HCT116 (cell line): ENCODE results near the gene SMIM20. TPM values are rescaled to one million over a fixed set of nuclear protein-coding genes. Genes with fewer than 3 reads are reported as not detected.

Experiments
- ATAC-seq: fragments of 200-7000 bp; cut with Tn5 transposase; 2 replicates; pipeline ENCODE4 v1.9.1; 2020; ENCODE audit warnings: mild to moderate bottlenecking, moderate library complexity
- BruUV-seq: library from RNA; stranded (reverse); fragments of 400-500 nt; replicated peaks from 2 replicates; lab custom pipeline; 2021; lab: Mats Ljungman, UMichigan
- CTCF ChIA-PET: fragments of 300-600 bp; sonication (Branson Sonifier 250); formaldehyde crosslinking; loops from one replicate; lab custom pipeline; 2021; ENCODE audit warnings: antibody characterized with exemption; lab: Charles Lee
- POLR2A ChIA-PET: fragments of 300-600, 350-600 bp; sonication (Branson Sonifier 250); formaldehyde crosslinking; loops from one replicate; lab custom pipeline; 2021; ENCODE audit warnings: antibody characterized with exemption; lab: Charles Lee
- RAD21 ChIA-PET, 2 experiments: fragments of 300-600 bp; sonication (Branson Sonifier 250); formaldehyde crosslinking; loops; one replicate each; lab custom pipeline; 2023; ENCODE audit warnings: low total read pairs in 2 of 2; ENCODE audit not compliant: uncharacterized antibody in 2 of 2, unreplicated experiment in 2 of 2, low non-redundant PET in 1 of 2; lab: Charles Lee
- DNase-seq: peaks from one replicate; pipeline ENCODE4 v3.0.0-alpha.2; 2010; ENCODE audit warnings: low read depth, low spot score
- H2AFZ ChIP-seq: fragments of 200-600 bp; shearing (Covaris generic), sonication (generic); 2 replicates; pipeline ENCODE4 v1.6.1; 2017; ENCODE audit warnings: low read depth, mixed run types, mixed read lengths, antibody characterized with exemption, low read length; ENCODE audit not compliant: poor library complexity, severe bottlenecking
- H3K27ac ChIP-seq: 2 replicates; pipeline ENCODE4 v1.5.1; 2012; ENCODE audit warnings: low read depth, low read length
- H3K27me3 ChIP-seq: fragments of 200-600 bp; sonication (generic); 2 replicates; pipeline ENCODE4 v1.6.1; 2016; ENCODE audit warnings: mixed run types, low read length, mixed read lengths; ENCODE audit not compliant: insufficient read depth
- H3K36me3 ChIP-seq, 2 experiments: fragments of 200-500 bp in 1 of 2; fragments of 200-600 bp in 1 of 2; sonication (Bioruptor generic) in 1 of 2; sonication (generic) in 1 of 2; 2 replicates each; pipeline versions ENCODE4 v1.5.1 to v1.6.1; 2014 to 2016; ENCODE audit warnings: low read length in 2 of 2, inconsistent platforms in 1 of 2, mixed read lengths in 1 of 2, mixed run types in 1 of 2; ENCODE audit not compliant: insufficient read depth in 2 of 2, control insufficient read depth in 1 of 2
- H3K4me1 ChIP-seq, 2 experiments: fragments of 200-600 bp in 1 of 2; sonication (generic) in 1 of 2; 2 replicates each; pipeline versions ENCODE4 v1.5.1 to v1.6.1; 2012 to 2017; ENCODE audit warnings: low read length in 2 of 2, inconsistent platforms in 1 of 2, mild to moderate bottlenecking in 1 of 2, mixed read lengths in 1 of 2, mixed run types in 1 of 2, moderate library complexity in 1 of 2; ENCODE audit not compliant: insufficient read depth in 2 of 2, control insufficient read depth in 1 of 2
- H3K4me2 ChIP-seq: fragments of 200-600 bp; sonication (generic); 2 replicates; pipeline ENCODE4 v1.6.1; 2017; ENCODE audit warnings: mixed run types, low read length, mixed read lengths
- H3K4me3 ChIP-seq, 2 experiments: fragments of 200-600 bp in 1 of 2; sonication (generic) in 1 of 2; replicated peaks in 1 of 2; 2 replicates each; pipeline ENCODE4 v1.5.1; 2011 to 2016; ENCODE audit warnings: low read length in 2 of 2, control low read depth in 1 of 2, low read depth in 1 of 2, mild to moderate bottlenecking in 1 of 2, mixed read lengths in 1 of 2, mixed run types in 1 of 2
- H3K79me2 ChIP-seq: fragments of 200-600 bp; sonication (generic); 2 replicates; pipeline ENCODE4 v1.6.1; 2017; ENCODE audit warnings: mild to moderate bottlenecking, mixed run types, low read length, moderate library complexity, mixed read lengths; ENCODE audit not compliant: insufficient read depth
- H3K9ac ChIP-seq: fragments of 200-600 bp; sonication (generic); 2 replicates; pipeline ENCODE4 v1.6.1; 2016; ENCODE audit warnings: low read length, mixed read lengths
- H3K9me2 ChIP-seq: fragments of 200-600 bp; sonication (generic), shearing (Covaris generic); 2 replicates; pipeline ENCODE4 v1.6.1; 2017; ENCODE audit warnings: mixed run types, mild to moderate bottlenecking, moderate library complexity; ENCODE audit not compliant: insufficient read depth
- H3K9me3 ChIP-seq, 2 experiments: fragments of 200-500 bp in 1 of 2; fragments of 200-600 bp in 1 of 2; sonication (Bioruptor generic) in 1 of 2; sonication (generic) in 1 of 2; 2 replicates each; pipeline ENCODE4 v1.6.1; 2014 to 2017; ENCODE audit warnings: low read length in 2 of 2, mixed read lengths in 2 of 2, inconsistent platforms in 1 of 2, low read depth in 1 of 2, mild to moderate bottlenecking in 1 of 2, mixed run types in 1 of 2, moderate library complexity in 1 of 2; ENCODE audit not compliant: control insufficient read depth in 1 of 2, insufficient read depth in 1 of 2
- H4K20me1 ChIP-seq: fragments of 200-600 bp; sonication (generic), shearing (Covaris generic); 2 replicates; pipeline ENCODE4 v1.6.1; 2017; ENCODE audit warnings: mixed run types, mild to moderate bottlenecking, moderate library complexity; ENCODE audit not compliant: insufficient read depth
- ATF3 ChIP-seq: IDR thresholded peaks from 2 replicates; pipeline ENCODE4 v1.6.1; 2012
- EZH2 ChIP-seq: fragments of 200-600 bp; sonication (generic); IDR thresholded peaks from 2 replicates; pipeline ENCODE4 v1.6.1; 2017; ENCODE audit warnings: antibody characterized with exemption, mixed run types
- EZH2phosphoT487 ChIP-seq: fragments of 200-600 bp; IDR thresholded peaks from 2 replicates; pipeline ENCODE4 v1.6.1; 2018; ENCODE audit warnings: antibody characterized with exemption, borderline replicate concordance
- FOSL1 ChIP-seq: IDR thresholded peaks from 2 replicates; pipeline ENCODE4 v1.6.1; 2012; ENCODE audit warnings: low read depth
- JUND ChIP-seq: IDR thresholded peaks from 2 replicates; pipeline ENCODE4 v1.6.1; 2012
- POLR2A ChIP-seq: IDR thresholded peaks from 2 replicates; pipeline ENCODE4 v1.7.0; 2011; ENCODE audit warnings: borderline replicate concordance; ENCODE audit not compliant: insufficient read depth, insufficient read length; ENCODE audit errors: extremely low read depth
- SRF ChIP-seq: IDR thresholded peaks from 2 replicates; pipeline ENCODE4 v1.6.1; 2012; ENCODE audit warnings: low read depth
- TCF7L2 ChIP-seq: IDR thresholded peaks from 2 replicates; pipeline ENCODE4 v1.7.0; 2011; ENCODE audit warnings: borderline replicate concordance, inconsistent platforms; ENCODE audit not compliant: insufficient read depth, insufficient read length; ENCODE audit errors: extremely low read depth
- YY1 ChIP-seq: IDR thresholded peaks from 2 replicates; pipeline ENCODE4 v1.6.1; 2011; ENCODE audit warnings: low read length, low read depth, moderate library complexity, mild to moderate bottlenecking; ENCODE audit not compliant: insufficient replicate concordance; ENCODE audit errors: extremely low read depth
- ZBTB33 ChIP-seq: IDR thresholded peaks from 2 replicates; pipeline ENCODE4 v1.6.1; 2011; ENCODE audit warnings: mild to moderate bottlenecking, low read length, moderate library complexity; ENCODE audit not compliant: insufficient replicate concordance; ENCODE audit errors: extremely low read depth
- intact Hi-C: fragments of 100-400 bp; cut with micrococcal nuclease; formaldehyde crosslinking; loops from 2 replicates; pipeline ENCODE4 v1.10.0; 2022
- total RNA-seq: library from RNA; stranded (reverse); gene quantifications from one replicate; pipeline ENCODE4 v1.2.1, GENCODE V29; 2021; ENCODE audit not compliant: unreplicated experiment

The SMIM20 gene
- total RNA-seq, 1 experiment from 2014 or later: 36.9 TPM

- Histone ChIP-seq H3K27me3 (no peaks in the 10 kb centered on the region), H3K79me2 (no peaks in the 10 kb centered on the region), H3K9me2 (no peaks in the 10 kb centered on the region), H3K36me3 (no peaks in the 10 kb centered on the region), H3K4me2 (no peak overlapping the region), H4K20me1 (no peaks in the 10 kb centered on the region), H3K4me3 (no peak overlapping the region), H3K27ac (no peak overlapping the region), H2AFZ (no peak overlapping the region), H3K4me1 (peaks cover 5 to 20% of the 10 kb centered on the region in 2 experiments), H3K9me3 (no peaks in the 10 kb centered on the region), H3K9ac (no peak overlapping the region)
- intact Hi-C loops: no loop called here
- ATAC-seq: no peak
- no TSS peak for BruUV-seq
- ChIA-PET POLR2A (no interaction called here), CTCF (no interaction called here), RAD21 (no interaction called here)
- TF ChIP-seq ZBTB33: no peak
- TF ChIP-seq SRF: no peak
- TF ChIP-seq JUND: no peak
- TF ChIP-seq POLR2A: no peak
- no peak for TF ChIP-seq EZH2
- TF ChIP-seq ATF3: no peak
- no peak for TF ChIP-seq YY1
- no peak for TF ChIP-seq FOSL1
- TF ChIP-seq TCF7L2: no peak
- no peak for TF ChIP-seq EZH2phosphoT487
- DNase-seq: no peak
Measured at GRCh38 chr4:25958110-25958509, 44.1 kb downstream of the SMIM20 start.
